Transverse colon (tissue), 4 donors: Measurements from ENCODE around the gene UVRAG.

Experiments
- EP300 ChIP-seq: sonication (generic); formaldehyde crosslinking; IDR thresholded peaks from one replicate; pipeline ENCODE4 v1.6.1; 2017; ENCODE audit warnings: antibody characterized with exemption, low read depth
- POLR2A ChIP-seq: fragments of 450-650 bp; IDR thresholded peaks from one replicate; pipeline ENCODE4 v1.6.1; 2016; ENCODE audit warnings: antibody characterized with exemption, mild to moderate bottlenecking, moderate library complexity
- POLR2AphosphoS5 ChIP-seq, 3 donors: sonication (generic); formaldehyde crosslinking; IDR thresholded peaks; one replicate each; pipeline ENCODE4 v1.6.1; 2016; ENCODE audit warnings: antibody characterized with exemption in 3 of 3
- TF ChIP-seq, protein P1 (sequence below), 5 experiments: fragments of 200-600 bp in 3 of 5; fragments of 450-650 bp in 2 of 5; sonication (generic) in 3 of 5; IDR thresholded peaks; 1 replicate in 2 of 5; 2 replicates in 3 of 5; pipeline ENCODE4 v1.5.1; 2016 to 2017; ENCODE audit warnings: antibody characterized with exemption in 5 of 5, inconsistent platforms in 3 of 5, mild to moderate bottlenecking in 2 of 5, moderate library complexity in 1 of 5

DNA sequence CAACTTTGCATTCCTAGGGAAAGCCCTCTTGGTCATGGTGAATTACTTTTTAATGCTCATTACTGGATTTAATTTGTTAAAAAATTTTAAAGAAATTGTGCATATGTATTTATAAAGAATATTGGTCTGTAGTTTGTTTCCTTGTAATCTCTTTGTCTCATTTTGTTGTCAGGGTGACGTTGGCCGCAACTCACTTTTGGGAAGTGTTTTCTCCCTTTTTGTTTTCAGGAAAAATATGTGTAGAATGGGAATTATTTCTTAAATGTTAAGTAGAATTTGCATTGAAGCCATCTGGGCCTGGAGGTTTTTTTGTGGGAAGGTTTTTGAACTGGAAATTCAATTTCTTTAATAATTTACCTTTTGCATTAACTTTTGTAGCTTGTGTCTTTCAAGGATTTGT lies 149.1 kb downstream of the UVRAG start:
- no peak for TF ChIP-seq POLR2A
- TF ChIP-seq, protein P1, sequence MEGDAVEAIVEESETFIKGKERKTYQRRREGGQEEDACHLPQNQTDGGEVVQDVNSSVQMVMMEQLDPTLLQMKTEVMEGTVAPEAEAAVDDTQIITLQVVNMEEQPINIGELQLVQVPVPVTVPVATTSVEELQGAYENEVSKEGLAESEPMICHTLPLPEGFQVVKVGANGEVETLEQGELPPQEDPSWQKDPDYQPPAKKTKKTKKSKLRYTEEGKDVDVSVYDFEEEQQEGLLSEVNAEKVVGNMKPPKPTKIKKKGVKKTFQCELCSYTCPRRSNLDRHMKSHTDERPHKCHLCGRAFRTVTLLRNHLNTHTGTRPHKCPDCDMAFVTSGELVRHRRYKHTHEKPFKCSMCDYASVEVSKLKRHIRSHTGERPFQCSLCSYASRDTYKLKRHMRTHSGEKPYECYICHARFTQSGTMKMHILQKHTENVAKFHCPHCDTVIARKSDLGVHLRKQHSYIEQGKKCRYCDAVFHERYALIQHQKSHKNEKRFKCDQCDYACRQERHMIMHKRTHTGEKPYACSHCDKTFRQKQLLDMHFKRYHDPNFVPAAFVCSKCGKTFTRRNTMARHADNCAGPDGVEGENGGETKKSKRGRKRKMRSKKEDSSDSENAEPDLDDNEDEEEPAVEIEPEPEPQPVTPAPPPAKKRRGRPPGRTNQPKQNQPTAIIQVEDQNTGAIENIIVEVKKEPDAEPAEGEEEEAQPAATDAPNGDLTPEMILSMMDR (IDR thresholded peaks at IDR 0.05) = no peak
- TF ChIP-seq EP300 = no peak
- no peak for TF ChIP-seq POLR2AphosphoS5 (IDR thresholded peaks at IDR 0.05)
